GM21529 (cell line): ENCODE data around the gene ARID4B.
"Not testable (repeated sequence)": the region's sequence is repeated elsewhere in the genome, so short reads cannot be mapped to it uniquely, and the experiment has no call there.

Experiments
- ATAC-seq: cut with Tn5 transposase; IDR thresholded peaks from one replicate; pipeline ENCODE4 v1.9.1; 2021; ENCODE audit not compliant: unreplicated experiment

Gene ARID4B

GRCh38 chr1:235275836-235276235 is 52.1 kb downstream of the ARID4B start:
- ATAC-seq: no peak

- ATAC-seq: peak; percentile 75
Measured at GRCh38 chr1:235275223-235275622, 52.8 kb downstream of the ARID4B start.

- no peak for ATAC-seq
Measured at GRCh38 chr1:235272851-235273250, 55.1 kb downstream of the ARID4B start.

GRCh38 chr1:235270625-235271024 is 57.4 kb downstream of the ARID4B start:
- peak; percentile 42 for ATAC-seq

GRCh38 chr1:235269990-235270389 is 58.0 kb downstream of the ARID4B start:
- not testable (repeated sequence) for ATAC-seq

- ATAC-seq: no peak
Measured at GRCh38 chr1:235268379-235269125, 59.4 kb downstream of the ARID4B start.

GRCh38 chr1:235266967-235267366 is 61.0 kb downstream of the ARID4B start:
- ATAC-seq: no peak

GRCh38 chr1:235266325-235266724 is 61.7 kb downstream of the ARID4B start:
- no peak for ATAC-seq

- ATAC-seq: no peak
Measured at GRCh38 chr1:235265900-235266299, 62.1 kb downstream of the ARID4B start.

- no peak for ATAC-seq
Measured at GRCh38 chr1:235264327-235264726, 63.7 kb downstream of the ARID4B start.

GRCh38 chr1:235262539-235262938 is 65.4 kb downstream of the ARID4B start:
- ATAC-seq: no peak

GRCh38 chr1:235261243-235261642 is 66.7 kb downstream of the ARID4B start:
- no peak for ATAC-seq

- ATAC-seq: peak; percentile 63
Measured at GRCh38 chr1:235259133-235259778, 68.7 kb downstream of the ARID4B start.

- not testable (repeated sequence) for ATAC-seq
Measured at GRCh38 chr1:235258068-235258467, 69.9 kb downstream of the ARID4B start.

- ATAC-seq: no peak
Measured at GRCh38 chr1:235254721-235255120, 73.3 kb downstream of the ARID4B start.

- ATAC-seq: peak; percentile 76
Measured at GRCh38 chr1:235253219-235253962, 74.6 kb downstream of the ARID4B start.

- ATAC-seq: no peak
Measured at GRCh38 chr1:235250430-235250829, 77.5 kb downstream of the ARID4B start.

GRCh38 chr1:235246022-235246948 is 81.7 kb downstream of the ARID4B start:
- peak; percentile 63 for ATAC-seq

GRCh38 chr1:235244974-235245592 is 82.9 kb downstream of the ARID4B start:
- ATAC-seq: no peak

- ATAC-seq: no peak
Measured at GRCh38 chr1:235240960-235241359, 87.0 kb downstream of the ARID4B start.
